Femur (tissue), 1 donor: ENCODE measurements around the gene BAHCC1.

ENCODE experiments used
- DNase-seq: peaks from one replicate; pipeline ENCODE4 v3.0.0-alpha.2; 2017

Gene BAHCC1

GRCh38 chr17:81428121-81428515, 32.9 kb downstream of the BAHCC1 start:
- DNase-seq, result peak; percentile 75

GRCh38 chr17:81428516-81428915, 33.3 kb downstream of the BAHCC1 start:
- DNase-seq, result no peak

- peak; percentile 91 for DNase-seq
Measured at GRCh38 chr17:81428948-81429774, 33.9 kb downstream of the BAHCC1 start.

GRCh38 chr17:81429821-81430551, 34.7 kb downstream of the BAHCC1 start:
- DNase-seq, result peak; percentile 83

GRCh38 chr17:81431545-81432482, 36.6 kb downstream of the BAHCC1 start:
- no peak for DNase-seq

GRCh38 chr17:81432941-81433340, 37.7 kb downstream of the BAHCC1 start:
- no peak for DNase-seq

GRCh38 chr17:81433656-81434055, 38.4 kb downstream of the BAHCC1 start:
- DNase-seq, result no peak

- no peak for DNase-seq
Measured at GRCh38 chr17:81434072-81434471, 38.8 kb downstream of the BAHCC1 start.

- no peak for DNase-seq
Measured at GRCh38 chr17:81434681-81435417, 39.6 kb downstream of the BAHCC1 start.

- DNase-seq, result no peak
Measured at GRCh38 chr17:81435652-81436293, 40.5 kb downstream of the BAHCC1 start.

GRCh38 chr17:81436294-81436849, 41.1 kb downstream of the BAHCC1 start:
- peak; percentile 83 for DNase-seq

- peak; percentile 61 for DNase-seq
Measured at GRCh38 chr17:81437191-81437651, 42.0 kb downstream of the BAHCC1 start.

GRCh38 chr17:81438007-81438659, 42.9 kb downstream of the BAHCC1 start:
- no peak for DNase-seq

- no peak for DNase-seq
Measured at GRCh38 chr17:81438688-81439087, 43.4 kb downstream of the BAHCC1 start.

GRCh38 chr17:81440051-81440471, 44.8 kb downstream of the BAHCC1 start:
- DNase-seq, result no peak

- no peak for DNase-seq
Measured at GRCh38 chr17:81440511-81441244, 45.4 kb downstream of the BAHCC1 start.

GRCh38 chr17:81442791-81443190, 47.5 kb downstream of the BAHCC1 start:
- no peak for DNase-seq

GRCh38 chr17:81443269-81443668, 48.0 kb downstream of the BAHCC1 start:
- no peak for DNase-seq

- DNase-seq, result no peak
Measured at GRCh38 chr17:81444610-81445339, 49.5 kb downstream of the BAHCC1 start.
